ENCODE measurements around the gene HNRNPDL. TPM values are rescaled to one million over a fixed set of nuclear protein-coding genes. Genes with fewer than 3 reads are reported as not detected.
"Not testable (repeated sequence)": the region's sequence is repeated elsewhere in the genome, so short reads cannot be mapped to it uniquely, and the experiment has no call there.

The HNRNPDL gene
- total and polyA plus RNA-seq, 4 donors, result 214 to 303 (median 231) TPM

DNA sequence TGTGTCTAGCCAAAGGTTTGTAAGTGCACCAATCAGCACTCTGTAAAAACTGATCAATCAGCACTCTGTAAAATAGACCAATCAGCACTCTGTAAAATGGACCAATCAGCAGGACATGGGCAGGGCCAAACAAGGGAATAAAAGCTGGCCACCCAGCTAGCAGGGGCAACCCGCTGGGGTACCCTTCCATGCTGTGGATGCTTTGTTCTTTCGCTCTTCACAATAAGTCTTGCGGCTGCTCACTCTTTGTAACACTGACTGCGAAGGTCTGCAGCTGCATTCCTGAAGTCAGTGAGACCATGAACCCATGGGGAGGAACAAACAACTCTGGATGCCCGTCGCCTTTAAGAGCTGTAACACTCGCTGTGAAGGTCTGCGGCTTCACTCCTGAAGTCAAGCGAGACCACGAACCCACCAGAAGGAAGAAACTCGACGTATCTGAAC, 14.3 kb downstream of the HNRNPDL start:
- Histone ChIP-seq H3K27me3 (ENCODE audit: control insufficient read depth in 1 of 2, insufficient read depth in 2 of 2, low read length in 1 of 2) (no peaks in the 10 kb centered on the region), H3K27ac (ENCODE audit: low read depth in 1 of 2, low read length in 2 of 2) (no peak overlapping the region), H3K36me3 (ENCODE audit: control insufficient read depth in 1 of 2, insufficient read depth in 2 of 2, low read length in 1 of 2) (no peaks in the 10 kb centered on the region), H3K9me3 (ENCODE audit: control insufficient read depth, low read length) (no peaks in the 10 kb centered on the region), H3K4me3 (ENCODE audit: low read length in 2 of 2) (no peak overlapping the region), H3K4me1 (ENCODE audit: control insufficient read depth in 1 of 2, insufficient read depth in 2 of 2, low read length in 2 of 2) (no peaks in the 10 kb centered on the region)
- ATAC-seq (ENCODE audit: low FRiP score), result no peak
- intact Hi-C loops (cut with DNase I), result no loop called here
- 79 to 86% methylated on average over 12 of the region's 12 CpGs for WGBS, 2 donors
- DNase-seq, result no peak

DNA sequence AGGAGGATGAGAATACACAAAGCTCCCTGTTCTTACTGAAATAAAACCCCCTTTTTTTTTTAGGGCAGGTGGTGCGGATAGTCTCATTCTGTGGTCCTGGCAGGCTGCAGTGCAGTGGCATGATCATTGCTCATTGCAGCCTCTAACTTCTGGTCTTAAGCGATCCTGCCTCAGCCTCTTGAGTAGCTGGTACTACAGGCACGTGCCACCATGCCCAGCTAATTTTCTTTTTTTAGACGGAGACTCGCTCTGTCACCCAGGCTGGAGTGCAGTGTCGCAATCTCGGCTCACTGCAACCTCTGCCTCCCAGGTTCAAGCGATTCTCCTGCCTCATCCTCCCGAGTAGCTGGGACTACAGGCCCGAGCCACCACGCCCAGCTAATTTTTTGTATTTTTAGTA, 15.2 kb downstream of the HNRNPDL start:
- H3K27ac ChIP-seq (ENCODE audit: low read depth in 1 of 2, low read length in 2 of 2); ATAC-seq (ENCODE audit: low FRiP score); H3K9me3 ChIP-seq (ENCODE audit: control insufficient read depth, low read length); intact Hi-C loops (cut with DNase I); H3K36me3 ChIP-seq (ENCODE audit: control insufficient read depth in 1 of 2, insufficient read depth in 2 of 2, low read length in 1 of 2); H3K27me3 ChIP-seq (ENCODE audit: control insufficient read depth in 1 of 2, insufficient read depth in 2 of 2, low read length in 1 of 2); DNase-seq; H3K4me1 ChIP-seq (ENCODE audit: control insufficient read depth in 1 of 2, insufficient read depth in 2 of 2, low read length in 2 of 2); H3K4me3 ChIP-seq (ENCODE audit: low read length in 2 of 2): not testable (repeated sequence)
- 95 to 96% methylated on average over 11 of the region's 11 CpGs for WGBS, 2 donors

DNA sequence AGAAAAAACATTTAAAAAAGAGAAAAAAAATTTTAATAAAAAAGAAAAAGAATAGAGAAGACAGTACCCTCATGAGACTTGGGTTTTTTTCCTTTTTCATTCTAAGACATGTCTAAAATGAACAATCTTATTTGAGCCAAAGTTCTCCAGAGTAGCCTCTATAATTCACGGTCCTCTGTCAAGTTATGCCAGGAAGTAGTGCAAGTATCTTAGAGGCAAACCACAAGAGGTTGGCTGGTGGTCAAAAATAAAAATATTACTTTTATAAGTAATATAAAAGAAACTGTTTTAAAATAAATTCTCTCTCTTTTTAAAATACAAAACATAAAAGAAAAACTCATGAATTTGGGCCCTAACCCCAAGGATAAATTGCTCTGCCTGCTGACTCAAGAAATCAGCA, 26.5 kb downstream of the HNRNPDL start:
- DNase-seq (no peak), ATAC-seq (ENCODE audit: low FRiP score) (no peak)
- no peaks in the 10 kb centered on the region for H3K36me3 ChIP-seq (ENCODE audit: control insufficient read depth in 1 of 2, insufficient read depth in 2 of 2, low read length in 1 of 2)
- H3K27ac ChIP-seq (ENCODE audit: low read depth in 1 of 2, low read length in 2 of 2), result no peak overlapping the region
- intact Hi-C loops (cut with DNase I), result loop anchor here in 1 of 2 donors (5.0 kb wide), 1 partner anchor 194 kb away; no protein-coding TSS in a partner anchor
- no peaks in the 10 kb centered on the region for H3K4me1 ChIP-seq (ENCODE audit: control insufficient read depth in 1 of 2, insufficient read depth in 2 of 2, low read length in 2 of 2)
- H3K9me3 ChIP-seq (ENCODE audit: control insufficient read depth, low read length), result no peaks in the 10 kb centered on the region
- WGBS, 2 donors, result 75 to 79% methylated on average over 1 of the region's 1 CpG
- H3K27me3 ChIP-seq (ENCODE audit: control insufficient read depth in 1 of 2, insufficient read depth in 2 of 2, low read length in 1 of 2), result no peaks in the 10 kb centered on the region
- no peak overlapping the region for H3K4me3 ChIP-seq (ENCODE audit: low read length in 2 of 2)

GRCh38 chr4:82402196-82402775, 28.0 kb downstream of the HNRNPDL start:
- no peak for DNase-seq
- H3K4me1 ChIP-seq (ENCODE audit: control insufficient read depth in 1 of 2, insufficient read depth in 2 of 2, low read length in 2 of 2), result no peaks in the 10 kb centered on the region
- intact Hi-C loops (cut with DNase I), result loop anchor here in 1 of 2 donors (5.0 kb wide), 1 partner anchor 195 kb away; no protein-coding TSS in a partner anchor
- H3K27me3 ChIP-seq (ENCODE audit: control insufficient read depth in 1 of 2, insufficient read depth in 2 of 2, low read length in 1 of 2), result no peaks in the 10 kb centered on the region
- no peak for ATAC-seq (ENCODE audit: low FRiP score)
- WGBS, 2 donors, result 87 to 91% methylated on average over 17 of the region's 17 CpGs
- no peak overlapping the region for H3K27ac ChIP-seq (ENCODE audit: low read depth in 1 of 2, low read length in 2 of 2)
- H3K36me3 ChIP-seq (ENCODE audit: control insufficient read depth in 1 of 2, insufficient read depth in 2 of 2, low read length in 1 of 2), result no peaks in the 10 kb centered on the region
- no peak overlapping the region for H3K4me3 ChIP-seq (ENCODE audit: low read length in 2 of 2)
- no peaks in the 10 kb centered on the region for H3K9me3 ChIP-seq (ENCODE audit: control insufficient read depth, low read length)

DNA sequence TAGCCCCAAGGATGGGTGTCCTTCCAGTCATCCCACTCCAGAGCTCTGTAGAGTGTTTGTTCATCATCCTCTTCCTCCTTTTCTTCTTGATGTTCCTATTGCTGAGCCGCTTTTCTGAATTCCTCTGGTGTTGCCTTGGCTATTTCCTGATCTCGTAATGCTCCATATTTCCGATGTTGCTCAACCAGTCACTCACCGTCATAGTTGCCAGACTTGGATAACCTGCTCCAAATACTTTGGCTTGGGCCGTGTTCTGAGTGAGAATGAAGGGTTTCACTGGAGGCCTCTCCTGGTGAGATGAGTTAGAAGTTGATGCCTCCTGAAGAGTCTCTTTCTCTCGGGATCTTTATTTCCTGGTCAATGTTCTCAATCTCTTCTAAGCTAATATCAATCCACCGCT, 28.7 kb downstream of the HNRNPDL start:
- no peak for DNase-seq
- H3K36me3 ChIP-seq (ENCODE audit: control insufficient read depth in 1 of 2, insufficient read depth in 2 of 2, low read length in 1 of 2), result no peaks in the 10 kb centered on the region
- no peaks in the 10 kb centered on the region for H3K4me1 ChIP-seq (ENCODE audit: control insufficient read depth in 1 of 2, insufficient read depth in 2 of 2, low read length in 2 of 2)
- no peak overlapping the region for H3K4me3 ChIP-seq (ENCODE audit: low read length in 2 of 2)
- ATAC-seq (ENCODE audit: low FRiP score), result no peak
- H3K27me3 ChIP-seq (ENCODE audit: control insufficient read depth in 1 of 2, insufficient read depth in 2 of 2, low read length in 1 of 2), result no peaks in the 10 kb centered on the region
- H3K27ac ChIP-seq (ENCODE audit: low read depth in 1 of 2, low read length in 2 of 2), result no peak overlapping the region
- H3K9me3 ChIP-seq (ENCODE audit: control insufficient read depth, low read length), result no peaks in the 10 kb centered on the region
- intact Hi-C loops (cut with DNase I), result loop anchor here in 1 of 2 donors (5.0 kb wide), 1 partner anchor 196 kb away; no protein-coding TSS in a partner anchor
- 92 to 94% methylated on average over 7 of the region's 7 CpGs for WGBS, 2 donors

- no peak for DNase-seq
Observed at GRCh38 chr4:82398263-82398662, 32.0 kb downstream of the HNRNPDL start.

DNA sequence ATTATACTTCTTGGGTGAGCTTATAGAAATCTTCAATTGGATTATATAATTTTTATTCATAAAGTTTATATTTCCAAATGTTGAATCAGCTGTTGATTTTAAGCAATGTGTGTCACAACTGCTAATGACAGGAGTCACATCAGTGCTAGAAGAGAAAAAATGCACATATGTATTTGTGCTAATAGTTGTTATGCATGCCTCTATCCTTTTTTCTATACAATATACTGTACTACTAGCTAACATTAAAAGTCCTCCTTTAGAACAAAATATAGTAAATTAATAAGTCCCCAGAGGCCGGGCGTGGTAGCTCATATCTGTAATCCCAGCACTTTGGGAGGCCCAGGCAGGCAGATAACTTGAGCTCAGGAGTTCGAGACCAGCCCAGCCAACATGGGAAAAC, 32.7 kb downstream of the HNRNPDL start:
- DNase-seq, result no peak
- no peaks in the 10 kb centered on the region for H3K27me3 ChIP-seq (ENCODE audit: control insufficient read depth in 1 of 2, insufficient read depth in 2 of 2, low read length in 1 of 2)
- 92 to 93% methylated on average over 3 of the region's 3 CpGs for WGBS, 2 donors
- H3K4me1 ChIP-seq (ENCODE audit: control insufficient read depth in 1 of 2, insufficient read depth in 2 of 2, low read length in 2 of 2), result no peaks in the 10 kb centered on the region
- H3K36me3 ChIP-seq (ENCODE audit: control insufficient read depth in 1 of 2, insufficient read depth in 2 of 2, low read length in 1 of 2), result no peaks in the 10 kb centered on the region
- ATAC-seq (ENCODE audit: low FRiP score), result no peak
- intact Hi-C loops (cut with DNase I), result no loop called here
- H3K4me3 ChIP-seq (ENCODE audit: low read length in 2 of 2), result no peak overlapping the region
- H3K9me3 ChIP-seq (ENCODE audit: control insufficient read depth, low read length), result no peaks in the 10 kb centered on the region
- no peak overlapping the region for H3K27ac ChIP-seq (ENCODE audit: low read depth in 1 of 2, low read length in 2 of 2)

More at GRCh38 chr4:82398263-82398662, 32.0 kb downstream of the HNRNPDL start:
- no peaks in the 10 kb centered on the region for H3K4me1 ChIP-seq (ENCODE audit: control insufficient read depth in 1 of 2, insufficient read depth in 2 of 2, low read length in 2 of 2)
- 33 to 39% methylated on average over 1 of the region's 1 CpG for WGBS, 2 donors
- no peak for ATAC-seq (ENCODE audit: low FRiP score)
- no peak overlapping the region for H3K4me3 ChIP-seq (ENCODE audit: low read length in 2 of 2)
- no peaks in the 10 kb centered on the region for H3K27me3 ChIP-seq (ENCODE audit: control insufficient read depth in 1 of 2, insufficient read depth in 2 of 2, low read length in 1 of 2)
- intact Hi-C loops (cut with DNase I), result no loop called here
- no peak overlapping the region for H3K27ac ChIP-seq (ENCODE audit: low read depth in 1 of 2, low read length in 2 of 2)
- H3K36me3 ChIP-seq (ENCODE audit: control insufficient read depth in 1 of 2, insufficient read depth in 2 of 2, low read length in 1 of 2), result no peaks in the 10 kb centered on the region
- H3K9me3 ChIP-seq (ENCODE audit: control insufficient read depth, low read length), result no peaks in the 10 kb centered on the region

- no peaks in the 10 kb centered on the region for H3K9me3 ChIP-seq (ENCODE audit: control insufficient read depth, low read length)
- no peak overlapping the region for H3K4me3 ChIP-seq (ENCODE audit: low read length in 2 of 2)
- no peaks in the 10 kb centered on the region for H3K4me1 ChIP-seq (ENCODE audit: control insufficient read depth in 1 of 2, insufficient read depth in 2 of 2, low read length in 2 of 2)
- 89 to 94% methylated on average over 3 of the region's 3 CpGs for WGBS, 2 donors
- no peak for DNase-seq
- H3K27ac ChIP-seq (ENCODE audit: low read depth in 1 of 2, low read length in 2 of 2), result no peak overlapping the region
- H3K36me3 ChIP-seq (ENCODE audit: control insufficient read depth in 1 of 2, insufficient read depth in 2 of 2, low read length in 1 of 2), result no peaks in the 10 kb centered on the region
- ATAC-seq (ENCODE audit: low FRiP score), result no peak
- no peaks in the 10 kb centered on the region for H3K27me3 ChIP-seq (ENCODE audit: control insufficient read depth in 1 of 2, insufficient read depth in 2 of 2, low read length in 1 of 2)
- intact Hi-C loops (cut with DNase I), result no loop called here
Observed at GRCh38 chr4:82394896-82395295, 35.4 kb downstream of the HNRNPDL start.

- WGBS, 2 donors, result 94 to 95% methylated on average over 9 of the region's 9 CpGs
- H3K4me3 ChIP-seq (ENCODE audit: low read length in 2 of 2); H3K27me3 ChIP-seq (ENCODE audit: control insufficient read depth in 1 of 2, insufficient read depth in 2 of 2, low read length in 1 of 2); DNase-seq; intact Hi-C loops (cut with DNase I); ATAC-seq (ENCODE audit: low FRiP score); H3K4me1 ChIP-seq (ENCODE audit: control insufficient read depth in 1 of 2, insufficient read depth in 2 of 2, low read length in 2 of 2); H3K36me3 ChIP-seq (ENCODE audit: control insufficient read depth in 1 of 2, insufficient read depth in 2 of 2, low read length in 1 of 2); H3K27ac ChIP-seq (ENCODE audit: low read depth in 1 of 2, low read length in 2 of 2); H3K9me3 ChIP-seq (ENCODE audit: control insufficient read depth, low read length): not testable (repeated sequence)
Observed at GRCh38 chr4:82390061-82390460, 40.2 kb downstream of the HNRNPDL start.
